ENCODE results near the gene ATXN1. TPM values are rescaled to one million over a fixed set of nuclear protein-coding genes. Genes with fewer than 3 reads are reported as not detected.
A peak's percentile ranks its signal among the peaks of the same experiment; 100 is the strongest.

The ATXN1 gene
- total RNA-seq, 3 donors from 2014 or later: 30.4 to 87.3 (median 50.1) TPM

GRCh38 chr6:16681260-16681873 is 79.9 kb downstream of the ATXN1 start:
- Histone ChIP-seq H3K4me1 (ENCODE audit: low read depth) (no peaks in the 10 kb centered on the region), H3K36me3 (ENCODE audit: low read depth) (no peaks in the 10 kb centered on the region), H3K9me3 (no peaks in the 10 kb centered on the region), H3K4me3 (no peak overlapping the region)
- intact Hi-C loops (cut with DNase I, micrococcal nuclease): no loop called here
- DNase-seq: no peak
- peak; percentile 55 for ATAC-seq
- TF ChIP-seq CTCF (IDR thresholded peaks at IDR 0.05): no peak

- intact Hi-C loops (cut with DNase I, micrococcal nuclease): no loop called here
- Histone ChIP-seq H3K36me3 (ENCODE audit: low read depth) (no peaks in the 10 kb centered on the region), H3K4me3 (no peak overlapping the region), H3K9me3 (no peaks in the 10 kb centered on the region), H3K4me1 (ENCODE audit: low read depth) (no peaks in the 10 kb centered on the region)
- ATAC-seq (no peak), DNase-seq (no peak)
- no peak for TF ChIP-seq CTCF (IDR thresholded peaks at IDR 0.05)
Measured at GRCh38 chr6:16679050-16679449, 82.2 kb downstream of the ATXN1 start.

GRCh38 chr6:16677458-16677857 is 83.8 kb downstream of the ATXN1 start:
- DNase-seq (no peak), ATAC-seq (no peak)
- Histone ChIP-seq H3K4me3 (no peak overlapping the region), H3K9me3 (no peaks in the 10 kb centered on the region), H3K36me3 (ENCODE audit: low read depth) (no peaks in the 10 kb centered on the region), H3K4me1 (ENCODE audit: low read depth) (no peaks in the 10 kb centered on the region)
- intact Hi-C loops (cut with DNase I, micrococcal nuclease): no loop called here
- TF ChIP-seq CTCF (IDR thresholded peaks at IDR 0.05): no peak

GRCh38 chr6:16676978-16677377 is 84.3 kb downstream of the ATXN1 start:
- DNase-seq: no peak
- no peak for ATAC-seq
- Histone ChIP-seq H3K36me3 (ENCODE audit: low read depth) (no peaks in the 10 kb centered on the region), H3K4me3 (no peak overlapping the region), H3K4me1 (ENCODE audit: low read depth) (peaks cover 4% of the 10 kb centered on the region), H3K9me3 (no peaks in the 10 kb centered on the region)
- intact Hi-C loops (cut with DNase I, micrococcal nuclease): no loop called here
- TF ChIP-seq CTCF (IDR thresholded peaks at IDR 0.05): no peak

- intact Hi-C loops (cut with DNase I, micrococcal nuclease): no loop called here
- TF ChIP-seq CTCF (IDR thresholded peaks at IDR 0.05): no peak
Measured at GRCh38 chr6:16676376-16676775, 84.9 kb downstream of the ATXN1 start.

More at GRCh38 chr6:16676376-16676775, 84.9 kb downstream of the ATXN1 start:
- DNase-seq (no peak), ATAC-seq (no peak)
- no peaks in the 10 kb centered on the region for H3K9me3 ChIP-seq
- H3K4me1 ChIP-seq (ENCODE audit: low read depth): peaks cover 6% of the 10 kb centered on the region
- H3K36me3 ChIP-seq (ENCODE audit: low read depth): no peaks in the 10 kb centered on the region
- H3K4me3 ChIP-seq: no peak overlapping the region

Measured in mucosa of descending colon (tissue), 3 donors.